Mesendoderm (in vitro differentiated cells): ENCODE data around the gene ADCY3.

ENCODE experiments used
- DNase-seq: peaks from one replicate; pipeline ENCODE4 v3.0.0; 2013
- H2AK5ac ChIP-seq: 2 replicates; pipeline ENCODE4 v1.6.1; 2013; ENCODE audit warnings: low read length, inconsistent platforms
- H2BK120ac ChIP-seq: 2 replicates; pipeline ENCODE4 v1.6.1; 2013; ENCODE audit warnings: low read depth, mild to moderate bottlenecking, low read length, moderate library complexity, mixed read lengths
- H2BK15ac ChIP-seq: replicated peaks from 2 replicates; pipeline ENCODE4 v1.6.1; 2013; ENCODE audit warnings: low read depth, mild to moderate bottlenecking, moderate library complexity
- H2BK5ac ChIP-seq: 2 replicates; pipeline ENCODE4 v1.6.1; 2013; ENCODE audit warnings: low read length, inconsistent platforms
- H3K18ac ChIP-seq: 2 replicates; pipeline ENCODE4 v1.6.1; 2013; ENCODE audit warnings: mild to moderate bottlenecking, low read length, mixed read lengths
- H3K23ac ChIP-seq: one replicate; pipeline ENCODE4 v1.6.1; 2013; ENCODE audit warnings: low read length
- H3K27ac ChIP-seq: 2 replicates; pipeline ENCODE4 v1.5.1; 2013; ENCODE audit warnings: low read depth, mild to moderate bottlenecking, inconsistent platforms, low read length, moderate library complexity
- H3K27me3 ChIP-seq: 2 replicates; pipeline ENCODE4 v1.6.1; 2013; ENCODE audit warnings: low read length, control low read depth, mild to moderate bottlenecking, inconsistent platforms; ENCODE audit not compliant: insufficient read depth, poor library complexity
- H3K36me3 ChIP-seq: 2 replicates; pipeline ENCODE4 v1.6.1; 2013; ENCODE audit warnings: low read length, inconsistent platforms; ENCODE audit not compliant: control insufficient read depth, insufficient read depth
- H3K4ac ChIP-seq: one replicate; pipeline ENCODE4 v1.6.1; 2013; ENCODE audit warnings: low read depth, mild to moderate bottlenecking, low read length, moderate library complexity
- H3K4me1 ChIP-seq: 2 replicates; pipeline ENCODE4 v1.6.1; 2013; ENCODE audit warnings: low read depth, low read length, inconsistent platforms; ENCODE audit not compliant: control insufficient read depth
- H3K4me2 ChIP-seq: 2 replicates; pipeline ENCODE4 v1.6.1; 2013; ENCODE audit warnings: low read length
- H3K4me3 ChIP-seq: 2 replicates; pipeline ENCODE4 v1.5.1; 2013; ENCODE audit warnings: mild to moderate bottlenecking, low read length
- H3K56ac ChIP-seq: one replicate; pipeline ENCODE4 v1.6.1; 2013; ENCODE audit warnings: low read length
- H3K79me1 ChIP-seq: 2 replicates; pipeline ENCODE4 v1.6.1; 2013; ENCODE audit warnings: low read length, inconsistent platforms
- H3K79me2 ChIP-seq: 2 replicates; pipeline ENCODE4 v1.6.1; 2013; ENCODE audit warnings: mild to moderate bottlenecking, low read length; ENCODE audit not compliant: control insufficient read depth, insufficient read depth
- H3K9ac ChIP-seq: 2 replicates; pipeline ENCODE4 v1.6.1; 2013; ENCODE audit warnings: low read length, inconsistent platforms
- H4K5ac ChIP-seq: one replicate; pipeline ENCODE4 v1.6.1; 2013; ENCODE audit warnings: low read length
- H4K8ac ChIP-seq: one replicate; pipeline ENCODE4 v1.6.1; 2013; ENCODE audit warnings: low read depth, mild to moderate bottlenecking, control low read depth, low read length, moderate library complexity
- WGBS: extraction: QIAGEN DNeasy Blood & Tissue Kit; methylation state at CpG from one replicate; pipeline ENCODE4 v1.1.7; 2013; ENCODE audit warnings: low lambda C conversion rate, missing lambda C conversion rate; ENCODE audit not compliant: insufficient coverage; ENCODE audit errors: extremely low coverage; 5-methylcytosine and 5-hydroxymethylcytosine counted together

The ADCY3 gene

DNA sequence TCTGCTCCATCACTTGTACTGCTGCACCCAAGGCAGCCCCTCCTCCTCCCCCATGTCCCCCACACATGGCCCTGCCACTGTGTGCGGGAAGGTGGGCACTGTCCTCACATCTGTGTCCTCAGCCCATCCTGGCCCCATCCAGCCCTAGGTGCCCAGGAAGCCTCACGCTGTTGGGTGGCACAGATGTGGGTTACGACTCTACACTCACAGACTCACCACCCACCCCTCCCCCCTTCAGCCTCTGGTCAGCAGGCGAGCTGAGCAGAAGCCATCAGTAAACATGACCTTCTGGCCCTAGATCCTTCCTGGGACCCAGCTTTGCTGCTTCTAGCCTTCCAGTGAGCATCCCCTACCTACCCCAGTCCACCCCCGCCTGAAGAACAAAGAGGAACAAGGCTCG is 43.0 kb downstream of the ADCY3 start:
- no peak overlapping the region for H3K18ac ChIP-seq
- H4K5ac ChIP-seq = no peak overlapping the region
- no peaks in the 10 kb centered on the region for H3K4me1 ChIP-seq
- H4K8ac ChIP-seq = no peak overlapping the region
- H2BK15ac ChIP-seq = no peak overlapping the region
- H3K79me2 ChIP-seq = no peaks in the 10 kb centered on the region
- no peaks in the 10 kb centered on the region for H3K36me3 ChIP-seq
- H3K27me3 ChIP-seq = no peaks in the 10 kb centered on the region
- no peak overlapping the region for H3K23ac ChIP-seq
- H3K9ac ChIP-seq = no peak overlapping the region
- H3K79me1 ChIP-seq = no peaks in the 10 kb centered on the region
- H2AK5ac ChIP-seq = no peak overlapping the region
- H2BK5ac ChIP-seq = no peak overlapping the region
- WGBS = no CpG with 5 or more reads among the region's 6 CpGs
- no peak overlapping the region for H3K27ac ChIP-seq
- no peak overlapping the region for H3K4me3 ChIP-seq
- H2BK120ac ChIP-seq = no peak overlapping the region
- no peak for DNase-seq
- H3K4me2 ChIP-seq = no peak overlapping the region
- no peak overlapping the region for H3K56ac ChIP-seq
- H3K4ac ChIP-seq = no peak overlapping the region

DNA sequence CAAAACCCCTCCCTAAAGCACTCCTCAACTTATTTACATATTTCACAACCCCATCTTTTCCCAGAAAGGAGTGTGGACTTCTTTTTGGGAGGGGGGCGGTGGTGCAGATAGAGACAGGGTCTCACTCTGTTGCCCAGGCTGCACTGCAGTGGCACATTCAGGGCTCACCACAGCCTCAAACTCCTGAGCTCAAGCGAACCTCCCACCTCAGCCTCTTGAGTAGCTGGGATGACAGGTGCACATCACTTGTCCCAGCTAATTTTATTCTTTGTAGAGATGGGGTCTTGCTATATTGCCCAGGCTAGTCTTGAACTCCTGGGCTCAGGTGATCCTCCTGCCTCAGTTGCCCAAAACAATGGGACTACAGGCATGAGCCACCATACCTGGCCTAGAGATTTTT is 44.1 kb downstream of the ADCY3 start:
- H3K79me2 ChIP-seq = no peaks in the 10 kb centered on the region
- H3K79me1 ChIP-seq = no peaks in the 10 kb centered on the region
- H3K4me2 ChIP-seq = no peak overlapping the region
- no peaks in the 10 kb centered on the region for H3K27me3 ChIP-seq
- H4K8ac ChIP-seq = no peak overlapping the region
- H2BK5ac ChIP-seq = no peak overlapping the region
- no peak overlapping the region for H2BK120ac ChIP-seq
- H3K18ac ChIP-seq = no peak overlapping the region
- H3K23ac ChIP-seq = no peak overlapping the region
- WGBS = no CpG with 5 or more reads among the region's 2 CpGs
- no peak overlapping the region for H3K27ac ChIP-seq
- H3K4ac ChIP-seq = no peak overlapping the region
- H4K5ac ChIP-seq = no peak overlapping the region
- H3K56ac ChIP-seq = no peak overlapping the region
- H2BK15ac ChIP-seq = no peak overlapping the region
- no peaks in the 10 kb centered on the region for H3K36me3 ChIP-seq
- H2AK5ac ChIP-seq = no peak overlapping the region
- H3K9ac ChIP-seq = no peak overlapping the region
- H3K4me1 ChIP-seq = no peaks in the 10 kb centered on the region
- DNase-seq = no peak
- H3K4me3 ChIP-seq = no peak overlapping the region

GRCh38 chr2:24875272-24875671 is 44.8 kb downstream of the ADCY3 start:
- no peak overlapping the region for H2BK5ac ChIP-seq

DNA sequence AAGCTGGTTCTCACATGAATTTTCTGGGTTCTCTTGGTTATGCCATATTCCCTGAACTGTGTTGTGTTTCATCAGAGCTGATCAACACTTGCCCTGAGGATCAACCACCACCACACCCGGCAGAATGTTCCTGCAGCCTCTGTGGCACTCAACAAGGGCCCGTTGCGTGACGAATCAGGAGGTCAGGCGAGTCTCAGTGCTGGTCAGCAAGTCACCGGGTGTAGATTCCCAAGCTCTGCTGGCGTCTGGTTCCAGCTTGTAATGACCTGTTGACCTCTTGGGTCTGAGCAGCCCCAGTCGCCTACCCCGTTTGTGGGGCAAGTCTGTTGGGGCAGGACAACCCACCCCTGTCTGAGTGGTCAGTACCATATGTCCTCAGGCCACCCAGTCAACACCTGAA is 46.0 kb downstream of the ADCY3 start:
- Histone ChIP-seq H3K27ac (no peak overlapping the region), H3K9ac (no peak overlapping the region), H2BK15ac (no peak overlapping the region), H3K79me2 (no peaks in the 10 kb centered on the region), H3K18ac (no peak overlapping the region), H3K36me3 (no peaks in the 10 kb centered on the region), H3K56ac (no peak overlapping the region), H3K4ac (no peak overlapping the region), H3K27me3 (no peaks in the 10 kb centered on the region), H3K4me1 (no peaks in the 10 kb centered on the region), H2BK120ac (no peak overlapping the region), H3K23ac (no peak overlapping the region), H4K8ac (no peak overlapping the region), H2BK5ac (no peak overlapping the region), H3K4me3 (no peak overlapping the region), H2AK5ac (no peak overlapping the region), H3K79me1 (no peaks in the 10 kb centered on the region), H3K4me2 (no peak overlapping the region), H4K5ac (no peak overlapping the region)
- no peak for DNase-seq
- no CpG with 5 or more reads among the region's 9 CpGs for WGBS

More at GRCh38 chr2:24875272-24875671, 44.8 kb downstream of the ADCY3 start:
- no peaks in the 10 kb centered on the region for H3K79me2 ChIP-seq
- no peak overlapping the region for H2AK5ac ChIP-seq
- DNase-seq = no peak
- H3K4me1 ChIP-seq = no peaks in the 10 kb centered on the region
- no peak overlapping the region for H3K18ac ChIP-seq
- no peak overlapping the region for H2BK120ac ChIP-seq
- WGBS = no CpG with 5 or more reads among the region's 10 CpGs
- no peak overlapping the region for H3K4ac ChIP-seq
- no peak overlapping the region for H3K23ac ChIP-seq
- H4K5ac ChIP-seq = no peak overlapping the region
- no peak overlapping the region for H3K4me2 ChIP-seq
- H3K27ac ChIP-seq = no peak overlapping the region
- no peaks in the 10 kb centered on the region for H3K36me3 ChIP-seq
- no peak overlapping the region for H3K4me3 ChIP-seq
- H3K27me3 ChIP-seq = no peaks in the 10 kb centered on the region
- no peaks in the 10 kb centered on the region for H3K79me1 ChIP-seq
- H3K56ac ChIP-seq = no peak overlapping the region
- H2BK15ac ChIP-seq = no peak overlapping the region
- no peak overlapping the region for H4K8ac ChIP-seq
- H3K9ac ChIP-seq = no peak overlapping the region

GRCh38 chr2:24873619-24874018 is 46.4 kb downstream of the ADCY3 start:
- Histone ChIP-seq H3K4me1 (no peaks in the 10 kb centered on the region), H3K4me3 (no peak overlapping the region), H2BK15ac (no peak overlapping the region), H3K18ac (no peak overlapping the region), H3K56ac (no peak overlapping the region), H3K36me3 (no peaks in the 10 kb centered on the region), H4K8ac (no peak overlapping the region), H2BK5ac (no peak overlapping the region), H4K5ac (no peak overlapping the region), H3K9ac (no peak overlapping the region), H3K27me3 (no peaks in the 10 kb centered on the region), H2AK5ac (no peak overlapping the region), H2BK120ac (no peak overlapping the region), H3K27ac (no peak overlapping the region), H3K79me1 (no peaks in the 10 kb centered on the region), H3K23ac (no peak overlapping the region), H3K4ac (no peak overlapping the region), H3K79me2 (no peaks in the 10 kb centered on the region), H3K4me2 (no peak overlapping the region)
- WGBS = no CpG with 5 or more reads among the region's 8 CpGs
- no peak for DNase-seq

GRCh38 chr2:24872344-24873115 is 47.5 kb downstream of the ADCY3 start:
- Histone ChIP-seq H3K27me3 (no peaks in the 10 kb centered on the region), H3K79me2 (no peaks in the 10 kb centered on the region), H2AK5ac (no peak overlapping the region), H2BK15ac (no peak overlapping the region), H3K4ac (no peak overlapping the region), H3K56ac (no peak overlapping the region), H3K79me1 (no peaks in the 10 kb centered on the region), H3K4me3 (no peak overlapping the region), H3K18ac (no peak overlapping the region), H3K27ac (no peak overlapping the region), H2BK120ac (no peak overlapping the region), H4K5ac (no peak overlapping the region), H3K4me1 (no peaks in the 10 kb centered on the region), H3K9ac (no peak overlapping the region), H3K23ac (no peak overlapping the region), H3K4me2 (no peak overlapping the region), H3K36me3 (no peaks in the 10 kb centered on the region), H4K8ac (no peak overlapping the region), H2BK5ac (no peak overlapping the region)
- WGBS = no CpG with 5 or more reads among the region's 19 CpGs
- DNase-seq = no peak
